Small intestine (tissue), 7 donors: ENCODE data around the gene ST6GALNAC2. TPM values are rescaled to one million over a fixed set of nuclear protein-coding genes. Genes with fewer than 3 reads are reported as not detected.
A peak's percentile ranks its signal among the peaks of the same experiment; 100 is the strongest.
"Not testable (repeated sequence)": the region's sequence is repeated elsewhere in the genome, so short reads cannot be mapped to it uniquely, and the experiment has no call there.

Experiments used
- DNase-seq, 2 donors: peaks; one replicate each; pipeline versions ENCODE4 v3.0.0 to v3.0.0-alpha.2; 2013
- FAIRE-seq: peaks from 2 replicates; lab custom pipeline; 2012; peaks lifted over from hg19 to GRCh38; lab: Jason Lieb, UNC
- H3K27ac ChIP-seq, 3 donors: one replicate each; pipeline ENCODE4 v1.5.1; 2013; ENCODE audit warnings: low read length in 2 of 3, mild to moderate bottlenecking in 2 of 3, control low read depth in 1 of 3, inconsistent platforms in 1 of 3, low read depth in 1 of 3, moderate library complexity in 1 of 3
- H3K27me3 ChIP-seq, 3 donors: one replicate each; pipeline ENCODE4 v1.6.1; 2013; ENCODE audit warnings: low read length in 3 of 3, inconsistent platforms in 1 of 3; ENCODE audit not compliant: control insufficient read depth in 3 of 3, insufficient read depth in 3 of 3
- H3K36me3 ChIP-seq, 3 donors: one replicate each; pipeline ENCODE4 v1.6.1; 2013; ENCODE audit warnings: low read length in 3 of 3, inconsistent platforms in 1 of 3, low read depth in 1 of 3, mild to moderate bottlenecking in 1 of 3, moderate library complexity in 1 of 3; ENCODE audit not compliant: control insufficient read depth in 3 of 3, insufficient read depth in 2 of 3
- H3K4me1 ChIP-seq, 3 donors: one replicate each; pipeline ENCODE4 v1.6.1; 2013; ENCODE audit warnings: low read length in 2 of 3, inconsistent platforms in 1 of 3, low read depth in 1 of 3, mild to moderate bottlenecking in 1 of 3, moderate library complexity in 1 of 3; ENCODE audit not compliant: control insufficient read depth in 3 of 3, insufficient read depth in 2 of 3
- H3K4me3 ChIP-seq, 3 donors: one replicate each; pipeline ENCODE4 v1.5.1; 2013; ENCODE audit warnings: low read length in 3 of 3, control low read depth in 1 of 3, inconsistent platforms in 1 of 3, low read depth in 1 of 3, mild to moderate bottlenecking in 1 of 3, moderate library complexity in 1 of 3
- H3K9me3 ChIP-seq, 2 donors: one replicate each; pipeline ENCODE4 v1.6.1; 2013; ENCODE audit warnings: low read depth in 1 of 2, low read length in 1 of 2; ENCODE audit not compliant: control insufficient read depth in 2 of 2, insufficient read depth in 1 of 2
- WGBS, 3 donors: extraction: QIAGEN DNeasy Blood & Tissue Kit; methylation state at CpG; one replicate each; pipeline ENCODE4 v1.1.7; 2013; 5-methylcytosine and 5-hydroxymethylcytosine counted together
- polyA plus RNA-seq, 4 donors: library from polyadenylated mRNA; stranded (reverse) in 3 of 4; unstranded in 1 of 4; fragments of 200-250 nt in 3 of 4; fragments of 120-200 nt in 1 of 4; gene quantifications; one replicate each; pipeline versions ENCODE4 v1.2.1 to v1.2.3, GENCODE V29; 2013
- donor health status: healthy with polysubstance abuse.
- donor health status: control.
- donor health status: control.
- donor health status: Bipolar disorder and iron deficiency.
- donor health status: healthy.

The ST6GALNAC2 gene
- polyA plus RNA-seq, 4 donors: 1.1 to 5.3 (median 2.7) TPM; not detected in 1

DNA sequence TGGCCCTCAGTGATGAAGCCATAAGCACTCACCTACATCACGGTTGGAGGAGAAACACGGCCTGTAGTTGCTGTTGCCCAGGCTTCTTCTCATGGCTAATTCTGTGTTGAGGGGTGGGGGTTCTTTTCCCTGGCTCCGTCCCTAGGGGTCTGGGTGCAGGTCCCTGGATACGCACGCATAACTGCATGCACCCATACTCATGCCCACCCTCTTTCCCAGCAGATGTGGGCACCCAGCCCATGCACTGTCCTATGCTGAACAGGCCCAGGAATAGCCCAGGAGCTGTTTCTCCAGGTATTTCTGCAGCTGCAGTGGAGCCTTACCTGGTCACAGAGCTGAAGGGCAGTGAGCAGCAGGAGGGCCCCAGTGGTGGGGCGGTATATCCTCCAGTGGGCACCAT is 39.8 kb upstream of the ST6GALNAC2 start:
- H3K27me3 ChIP-seq: no peaks in the 10 kb centered on the region
- WGBS, 3 donors: 76 to 94% (median 87%) methylated on average over 6 of the region's 6 CpGs
- FAIRE-seq: no peak

DNA sequence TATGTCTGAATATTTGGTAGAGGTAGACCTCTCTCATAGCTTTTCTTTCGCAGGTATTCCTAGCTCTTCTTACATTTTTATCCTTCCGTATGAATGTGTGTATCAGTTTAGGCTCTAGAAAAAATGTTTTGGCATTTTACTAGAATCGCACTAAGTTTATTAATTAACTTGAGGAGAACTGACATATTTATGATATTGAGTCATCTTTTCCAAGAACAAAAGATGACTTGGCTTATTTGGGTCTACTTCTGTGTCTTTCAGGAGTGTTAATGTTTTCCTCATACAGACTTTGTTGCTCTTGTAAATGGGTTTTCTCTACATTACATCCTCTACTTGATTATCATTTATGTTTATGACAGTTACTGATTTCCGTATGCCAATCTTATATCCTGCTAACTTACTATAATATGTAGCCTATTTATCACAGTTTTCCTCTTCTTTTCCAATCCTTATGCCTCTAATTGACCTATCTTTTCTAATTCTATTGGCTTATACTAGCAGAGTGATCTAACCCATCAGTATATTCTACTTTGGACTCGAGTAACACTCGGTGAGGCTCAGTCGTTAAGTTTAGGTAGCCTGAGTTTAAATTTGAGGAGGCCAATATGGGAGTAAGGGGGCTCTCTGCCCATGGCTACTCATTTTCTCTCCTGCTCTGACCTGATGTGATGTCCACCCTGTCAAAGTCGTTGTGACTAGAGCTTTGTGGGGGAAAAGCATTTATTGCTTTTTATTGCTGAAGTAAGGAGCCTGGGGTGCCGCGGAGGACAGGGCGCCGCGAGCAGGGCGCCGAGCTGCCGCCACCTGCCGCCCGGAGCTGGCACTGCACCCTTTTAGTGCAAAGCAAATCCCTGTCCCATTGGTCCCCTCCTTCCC is 37.8 kb upstream of the ST6GALNAC2 start:
- Histone ChIP-seq H3K27me3 (no peaks in the 10 kb centered on the region), H3K36me3 (peaks cover 0 to 34% (median 7%) of the 10 kb centered on the region in 3 donors), H3K4me1 (peaks cover 0 to 3% (median 0%) of the 10 kb centered on the region in 3 donors), H3K27ac (no peak overlapping the region), H3K4me3 (no peak overlapping the region), H3K9me3 (no peaks in the 10 kb centered on the region)
- FAIRE-seq (no peak), DNase-seq (peak; percentile 62 to 86)
- 19 to 25% (median 22%) methylated on average over 18 of the region's 18 CpGs for WGBS, 3 donors

More for the DNA sequence above, 39.8 kb upstream of the ST6GALNAC2 start:
- Histone ChIP-seq H3K27ac (no peak overlapping the region), H3K4me3 (no peak overlapping the region), H3K36me3 (peaks cover 0 to 47% (median 7%) of the 10 kb centered on the region in 3 donors), H3K4me1 (peaks cover 0 to 11% (median 0%) of the 10 kb centered on the region in 3 donors), H3K9me3 (no peaks in the 10 kb centered on the region)
- no peak for DNase-seq

DNA sequence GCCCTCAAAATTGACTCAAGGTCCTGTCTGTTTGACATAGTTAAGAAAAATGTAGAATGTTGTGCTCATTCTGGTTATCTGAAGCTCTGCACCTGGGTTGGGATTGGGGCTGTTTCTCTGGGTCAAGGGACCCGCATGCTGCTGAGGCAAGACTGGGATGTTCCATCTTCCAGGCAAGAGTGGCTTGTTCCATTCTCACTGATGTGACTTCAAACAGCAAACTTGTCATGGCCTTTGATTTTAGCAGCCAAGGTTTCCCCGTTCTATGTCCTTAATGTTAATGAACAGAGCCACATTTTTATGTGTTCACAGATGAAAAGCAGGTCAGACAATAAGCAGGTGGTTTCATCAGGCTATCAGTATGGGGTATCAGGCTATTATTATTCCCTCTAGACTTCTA is 32.2 kb upstream of the ST6GALNAC2 start:
- Histone ChIP-seq H3K9me3 (peaks cover 0 to 10% of the 10 kb centered on the region in 2 donors), H3K27ac (no peak overlapping the region), H3K36me3 (peaks cover 0 to 7% (median 0%) of the 10 kb centered on the region in 3 donors), H3K4me1 (no peaks in the 10 kb centered on the region), H3K27me3 (no peaks in the 10 kb centered on the region), H3K4me3 (no peak overlapping the region)
- DNase-seq (no peak), FAIRE-seq (no peak)
- WGBS, 3 donors: 82 to 83% (median 82%) methylated on average over 2 of the region's 2 CpGs

DNA sequence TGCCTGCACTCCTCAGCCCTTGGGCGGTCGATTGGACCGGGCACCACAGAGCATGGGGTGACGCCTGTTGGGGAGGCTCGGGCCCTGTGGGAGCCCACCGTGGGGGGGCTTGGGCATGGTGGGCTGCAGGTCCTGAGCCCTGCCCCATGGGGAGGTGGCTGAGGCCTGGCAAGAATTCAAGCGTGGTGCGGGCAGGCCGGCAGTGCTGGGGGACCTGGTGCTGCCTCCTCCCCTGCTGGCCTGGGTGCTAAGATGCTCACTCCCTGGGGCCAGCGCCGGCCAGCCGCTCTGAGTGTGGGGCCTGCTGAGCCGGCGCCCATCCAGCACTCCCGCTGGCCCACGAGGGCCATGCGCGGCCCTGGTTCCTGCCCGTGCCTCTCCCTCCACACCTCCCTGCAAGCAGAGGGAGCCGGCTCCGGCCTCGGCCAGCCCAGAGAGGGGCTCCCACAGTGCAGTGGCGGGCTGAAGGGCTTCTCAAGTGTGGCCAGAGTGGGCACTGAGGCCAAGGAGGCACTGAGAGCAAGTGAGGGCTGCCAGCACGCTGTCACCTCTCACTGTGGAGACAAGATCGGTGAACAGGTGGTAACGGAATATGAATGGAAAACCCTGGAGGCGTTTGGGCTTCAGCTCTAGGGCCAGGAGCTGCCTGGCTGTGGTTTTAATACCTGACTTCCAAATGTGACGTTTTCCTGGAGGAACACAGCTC is 29.4 kb upstream of the ST6GALNAC2 start:
- 87 to 91% (median 91%) methylated on average over 16 to 28 of the region's 28 CpGs for WGBS, 3 donors
- DNase-seq (no peak), FAIRE-seq (no peak)
- Histone ChIP-seq H3K27ac (no peak overlapping the region), H3K27me3 (no peaks in the 10 kb centered on the region), H3K9me3 (peaks cover 0 to 10% of the 10 kb centered on the region in 2 donors), H3K4me1 (no peaks in the 10 kb centered on the region), H3K36me3 (peaks cover 0 to 7% (median 0%) of the 10 kb centered on the region in 3 donors), H3K4me3 (no peak overlapping the region)

DNA sequence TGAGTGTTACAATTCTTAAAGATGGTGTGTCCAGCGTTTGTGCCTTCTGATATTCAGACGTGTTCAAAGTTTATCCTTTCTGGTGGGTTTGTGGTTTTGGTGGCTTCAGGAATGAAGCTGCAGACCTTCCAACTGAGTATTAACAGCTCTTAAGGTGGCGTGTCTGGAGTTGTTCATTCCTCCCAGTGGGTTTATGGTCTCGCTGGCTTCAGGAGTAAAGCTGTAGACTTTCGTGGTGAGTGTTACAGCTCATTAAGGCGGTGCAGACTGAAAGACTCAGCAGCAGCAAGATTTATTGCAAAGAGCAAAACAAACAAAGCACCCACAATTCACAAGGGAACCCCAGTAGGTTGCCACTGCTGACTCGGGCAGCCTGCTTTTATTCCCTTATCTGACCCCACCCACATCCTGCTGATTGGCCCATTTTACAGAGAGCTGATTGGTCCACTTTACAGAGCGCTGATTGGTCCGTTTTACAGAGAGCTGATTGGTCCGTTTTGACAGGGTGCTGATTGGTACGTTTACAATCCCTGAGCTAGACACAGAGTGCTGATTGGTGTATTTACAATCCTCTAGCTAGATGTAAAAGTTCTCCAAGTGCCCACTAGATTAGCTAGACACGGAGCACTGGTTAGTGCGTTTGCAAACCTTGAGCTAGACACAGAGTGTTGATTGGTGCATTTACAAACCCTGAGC is 28.6 kb upstream of the ST6GALNAC2 start:
- not testable (repeated sequence) for H3K36me3 ChIP-seq, H3K27ac ChIP-seq, H3K4me3 ChIP-seq, H3K27me3 ChIP-seq, DNase-seq, H3K9me3 ChIP-seq, H3K4me1 ChIP-seq, FAIRE-seq
- 62 to 74% (median 70%) methylated on average over 13 of the region's 13 CpGs for WGBS, 3 donors

DNA sequence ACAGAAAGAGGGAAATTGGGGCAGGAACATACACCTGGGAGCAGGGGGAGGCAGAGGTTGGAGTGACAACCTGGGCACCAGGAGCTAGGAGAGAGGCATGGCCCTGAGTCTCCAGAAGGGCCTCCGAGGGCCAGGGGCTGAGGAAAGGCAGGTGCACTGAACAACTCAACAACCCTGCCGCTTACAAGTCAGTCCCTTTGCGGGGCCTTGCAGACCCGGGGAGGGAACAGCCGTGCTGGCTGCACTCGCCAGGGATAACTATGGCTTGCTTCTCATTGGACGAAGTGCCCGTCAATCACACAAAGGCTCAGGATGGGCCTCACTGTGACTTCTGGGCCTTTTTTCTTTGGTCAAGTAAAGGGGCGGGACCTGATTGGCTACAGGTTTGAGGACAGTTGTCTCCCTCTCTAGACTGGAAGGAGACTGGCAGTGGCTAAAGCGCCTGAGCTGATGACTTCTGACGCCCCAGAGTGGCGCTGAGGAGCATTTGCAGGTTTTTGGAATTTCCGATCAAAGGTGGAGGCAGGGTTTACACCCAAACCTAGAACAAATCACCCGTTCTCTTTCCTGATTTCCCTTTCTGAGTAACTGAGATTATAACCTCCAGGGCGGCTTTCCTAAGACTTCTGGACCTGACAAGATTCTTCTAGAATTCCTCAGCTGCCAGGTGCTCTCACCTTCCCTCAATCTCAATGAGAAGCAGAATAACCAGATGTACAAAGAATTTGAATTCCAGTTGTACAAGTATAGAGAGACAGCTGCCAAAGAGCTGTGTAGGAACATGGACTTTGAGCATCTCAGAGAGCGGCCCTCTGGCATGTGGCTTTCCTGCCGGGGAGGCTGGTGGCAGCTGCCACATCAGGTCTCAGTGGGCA is 27.6 kb upstream of the ST6GALNAC2 start:
- peak; percentile 52 to 59 for DNase-seq
- H3K4me1 ChIP-seq: no peaks in the 10 kb centered on the region
- WGBS, 3 donors: 50 to 68% (median 60%) methylated on average over 15 to 17 of the region's 17 CpGs
- no peak overlapping the region for H3K27ac ChIP-seq
- peaks cover 0 to 10% of the 10 kb centered on the region in 2 donors for H3K9me3 ChIP-seq
- peaks cover 0 to 7% (median 0%) of the 10 kb centered on the region in 3 donors for H3K36me3 ChIP-seq
- no peak for FAIRE-seq
- H3K27me3 ChIP-seq: no peaks in the 10 kb centered on the region
- no peak overlapping the region for H3K4me3 ChIP-seq

DNA sequence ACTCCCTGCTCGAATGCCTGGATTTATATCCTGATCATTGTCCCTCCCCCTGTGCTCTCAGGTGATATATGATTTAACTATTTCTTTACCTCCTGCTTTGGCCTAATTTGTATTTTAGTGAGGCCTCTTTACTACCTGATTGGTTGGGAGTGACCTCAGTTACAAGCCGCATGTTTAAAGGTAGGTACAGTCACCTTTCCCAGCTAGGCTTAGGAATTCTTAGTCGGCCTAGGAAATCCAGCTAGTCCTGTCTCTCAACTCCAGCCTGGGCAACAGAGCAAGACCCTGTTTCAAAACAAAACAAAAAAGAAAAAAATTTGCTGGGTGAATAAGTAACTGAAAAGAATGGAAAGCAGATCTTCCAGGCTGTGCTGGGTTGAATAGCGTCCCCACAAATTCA is 26.8 kb upstream of the ST6GALNAC2 start:
- no peak for DNase-seq

More for the DNA sequence above, 26.8 kb upstream of the ST6GALNAC2 start:
- H3K36me3 ChIP-seq: peaks cover 0 to 7% (median 0%) of the 10 kb centered on the region in 3 donors
- peaks cover 0 to 10% of the 10 kb centered on the region in 2 donors for H3K9me3 ChIP-seq
- 58 to 74% (median 67%) methylated on average over 4 of the region's 4 CpGs for WGBS, 3 donors
- no peak overlapping the region for H3K4me3 ChIP-seq
- H3K27ac ChIP-seq: no peak overlapping the region
- FAIRE-seq: no peak
- H3K27me3 ChIP-seq: no peaks in the 10 kb centered on the region
- H3K4me1 ChIP-seq: no peaks in the 10 kb centered on the region
